ENCODE results near the gene FGFRL1. TPM values are rescaled to one million over a fixed set of nuclear protein-coding genes. Genes with fewer than 3 reads are reported as not detected.

FGFRL1 gene
- total RNA-seq, 1 experiment from 2014 or later = 30.4 TPM

DNA sequence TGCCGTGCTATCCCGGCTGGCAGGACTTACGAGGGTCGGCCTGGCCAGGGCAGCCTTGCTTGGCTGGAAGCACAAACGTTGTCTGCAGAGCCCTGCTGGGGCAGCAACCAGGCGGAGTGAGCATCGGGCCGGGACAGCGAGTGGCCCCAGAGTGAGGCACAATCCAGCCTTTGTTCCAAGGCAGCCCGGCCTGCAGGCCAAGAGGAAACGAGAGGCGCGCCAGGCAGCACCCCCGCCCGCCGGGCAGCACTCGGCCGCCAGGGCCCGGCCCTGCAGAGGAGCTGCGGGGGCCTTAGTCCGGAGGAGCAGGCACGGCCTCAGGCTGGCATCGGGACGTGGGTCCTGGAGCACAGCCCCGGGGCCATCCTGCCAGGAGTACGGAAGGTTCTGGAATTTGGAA, 24.1 kb downstream of the FGFRL1 start:
- no peaks in the 10 kb centered on the region for H3K27me3 ChIP-seq (replicated peaks; ENCODE audit: insufficient read depth, low read depth, low read length, poor library complexity)
- POLR2A ChIA-PET (ENCODE audit: low non-redundant PET) = no interaction called here
- CTCF ChIA-PET = no interaction called here
- peaks cover 7% of the 10 kb centered on the region for H3K4me1 ChIP-seq (ENCODE audit: insufficient read depth, low read length, poor library complexity, severe bottlenecking)
- H3K27ac ChIP-seq (ENCODE audit: low read depth, low read length, poor library complexity, severe bottlenecking) = no peak overlapping the region
- intact Hi-C loops (cut with micrococcal nuclease; ENCODE audit: unreplicated experiment) = no loop called here
- DNase-seq (ENCODE audit: low spot score) = no peak
- no peaks in the 10 kb centered on the region for H3K9me3 ChIP-seq (ENCODE audit: low read depth, low read length, poor library complexity, severe bottlenecking)
- no peaks in the 10 kb centered on the region for H3K36me3 ChIP-seq (ENCODE audit: insufficient read depth, low read length, poor library complexity, severe bottlenecking)
- BruUV-seq (replicated peaks) = no TSS peak
- TF ChIP-seq CTCF (conservative IDR thresholded peaks at IDR 0.05; ENCODE audit: low read depth, low read length) (no peak), EZH2 (IDR thresholded peaks at IDR 0.05; ENCODE audit: borderline replicate concordance, low read depth, low read length, poor library complexity, severe bottlenecking) (no peak)
- no peak overlapping the region for H3K4me3 ChIP-seq (ENCODE audit: low read depth, low read length, poor library complexity, severe bottlenecking)

DNA sequence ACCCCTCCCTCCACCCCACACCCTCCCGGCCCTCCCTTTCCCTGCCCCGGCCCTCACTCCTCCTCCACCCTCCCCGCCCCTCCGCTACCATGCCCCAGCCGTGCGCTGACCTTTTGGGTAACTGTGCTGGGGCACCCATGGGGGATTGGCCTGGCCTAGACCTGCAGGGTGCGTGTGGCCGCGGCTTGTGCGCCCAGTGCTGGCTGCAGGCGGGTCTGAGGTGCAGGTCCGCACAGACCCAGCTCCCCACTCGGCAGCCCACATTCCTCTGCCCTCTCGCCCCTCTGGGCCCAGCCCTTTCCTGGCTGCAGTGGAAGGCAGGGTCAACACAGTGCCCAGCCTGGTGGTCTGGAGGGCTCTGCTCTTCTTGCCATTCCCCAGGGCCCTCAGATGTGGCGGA, 24.7 kb downstream of the FGFRL1 start:
- H3K27me3 ChIP-seq (replicated peaks; ENCODE audit: insufficient read depth, low read depth, low read length, poor library complexity) = no peaks in the 10 kb centered on the region
- H3K36me3 ChIP-seq (ENCODE audit: insufficient read depth, low read length, poor library complexity, severe bottlenecking) = no peaks in the 10 kb centered on the region
- H3K4me1 ChIP-seq (ENCODE audit: insufficient read depth, low read length, poor library complexity, severe bottlenecking) = peaks cover under 1% of the 10 kb centered on the region
- ChIA-PET POLR2A (ENCODE audit: low non-redundant PET) (no interaction called here), CTCF (no interaction called here)
- intact Hi-C loops (cut with micrococcal nuclease; ENCODE audit: unreplicated experiment) = no loop called here
- no peak overlapping the region for H3K4me3 ChIP-seq (ENCODE audit: low read depth, low read length, poor library complexity, severe bottlenecking)
- TF ChIP-seq CTCF (conservative IDR thresholded peaks at IDR 0.05; ENCODE audit: low read depth, low read length) (no peak), EZH2 (IDR thresholded peaks at IDR 0.05; ENCODE audit: borderline replicate concordance, low read depth, low read length, poor library complexity, severe bottlenecking) (no peak)
- no peaks in the 10 kb centered on the region for H3K9me3 ChIP-seq (ENCODE audit: low read depth, low read length, poor library complexity, severe bottlenecking)
- BruUV-seq (replicated peaks) = no TSS peak
- DNase-seq (ENCODE audit: low spot score) = no peak
- no peak overlapping the region for H3K27ac ChIP-seq (ENCODE audit: low read depth, low read length, poor library complexity, severe bottlenecking)

DNA sequence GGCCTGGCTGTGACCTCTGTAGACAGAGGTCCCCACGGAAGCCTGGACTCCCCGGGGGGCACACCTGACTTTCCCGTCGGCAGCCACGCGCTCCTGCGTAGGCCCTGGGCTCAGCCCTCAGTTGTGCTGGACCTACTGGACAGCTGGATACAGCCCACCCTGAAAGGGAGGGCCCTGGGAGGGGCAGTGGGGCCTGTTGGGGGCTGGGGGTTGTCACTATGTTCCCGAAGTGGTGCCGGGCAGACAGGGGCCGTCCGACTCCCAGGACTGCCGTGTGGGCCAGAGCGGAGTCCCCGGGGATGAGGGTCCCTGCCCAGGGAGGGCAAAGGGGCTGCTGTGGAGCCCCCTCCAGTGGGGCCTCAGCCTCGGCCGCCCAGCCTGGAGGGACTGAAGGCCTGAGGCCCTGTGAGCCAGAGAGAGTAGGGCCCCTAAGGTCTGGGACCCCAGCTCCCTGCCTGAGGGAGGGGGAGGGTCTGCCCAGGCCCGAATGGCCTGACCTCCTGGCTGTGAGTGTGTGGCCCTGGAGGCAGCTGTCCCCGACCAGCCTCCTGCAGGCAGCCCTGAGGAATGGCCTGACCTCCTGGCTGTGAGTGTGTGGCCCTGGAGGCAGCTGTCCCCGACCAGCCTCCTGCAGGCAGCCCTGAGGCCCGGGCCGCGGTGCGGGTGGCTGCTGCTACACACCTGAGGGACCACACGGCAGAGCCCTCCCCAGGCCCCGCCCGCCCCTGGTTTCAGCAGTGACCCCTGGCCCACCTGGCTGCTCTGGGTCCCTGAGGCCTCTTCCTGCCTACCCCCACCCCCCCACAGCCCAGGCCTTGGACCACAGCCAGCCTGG, 25.8 kb downstream of the FGFRL1 start:
- Histone ChIP-seq H3K4me3 (ENCODE audit: low read depth, low read length, poor library complexity, severe bottlenecking) (no peak overlapping the region), H3K9me3 (ENCODE audit: low read depth, low read length, poor library complexity, severe bottlenecking) (no peaks in the 10 kb centered on the region), H3K4me1 (ENCODE audit: insufficient read depth, low read length, poor library complexity, severe bottlenecking) (no peaks in the 10 kb centered on the region), H3K27me3 (replicated peaks; ENCODE audit: insufficient read depth, low read depth, low read length, poor library complexity) (no peaks in the 10 kb centered on the region), H3K27ac (ENCODE audit: low read depth, low read length, poor library complexity, severe bottlenecking) (no peak overlapping the region), H3K36me3 (ENCODE audit: insufficient read depth, low read length, poor library complexity, severe bottlenecking) (no peaks in the 10 kb centered on the region)
- TF ChIP-seq EZH2 (IDR thresholded peaks at IDR 0.05; ENCODE audit: borderline replicate concordance, low read depth, low read length, poor library complexity, severe bottlenecking) = no peak
- no peak for TF ChIP-seq CTCF (conservative IDR thresholded peaks at IDR 0.05; ENCODE audit: low read depth, low read length)
- BruUV-seq (replicated peaks) = no TSS peak
- intact Hi-C loops (cut with micrococcal nuclease; ENCODE audit: unreplicated experiment) = no loop called here
- CTCF ChIA-PET = no interaction called here
- POLR2A ChIA-PET (ENCODE audit: low non-redundant PET) = no interaction called here
- DNase-seq (ENCODE audit: low spot score) = no peak
